Motor neuron (in vitro differentiated cells): ENCODE data around the gene ABI3BP. TPM values are rescaled to one million over a fixed set of nuclear protein-coding genes. Genes with fewer than 3 reads are reported as not detected.
A peak's percentile ranks its signal among the peaks of the same experiment; 100 is the strongest.
"Not testable (repeated sequence)": the region's sequence is repeated elsewhere in the genome, so short reads cannot be mapped to it uniquely, and the experiment has no call there.

Experiments used
- ATAC-seq, 8 experiments: fragments of 200-7000 bp; cut with Tn5 transposase; replicated peaks in 6 of 8; 2 replicates each; pipeline ENCODE4 v1.8.0; 2021; ENCODE audit warnings: mild to moderate bottlenecking in 8 of 8, moderate library complexity in 8 of 8
- H3K27ac ChIP-seq, 2 donors: fragments of 250-450 bp; sonication (Bioruptor Pico); 2 replicates each; pipeline ENCODE4 v1.9.0; 2021; ENCODE audit warnings: antibody characterized with exemption in 2 of 2, mild to moderate bottlenecking in 2 of 2, moderate library complexity in 1 of 2
- H3K4me1 ChIP-seq, 2 donors: fragments of 250-450 bp; sonication (Bioruptor Pico); replicated peaks in 1 of 2; 2 replicates each; pipeline ENCODE4 v1.6.1; 2021; ENCODE audit warnings: antibody characterized with exemption in 2 of 2, mild to moderate bottlenecking in 2 of 2, moderate library complexity in 1 of 2
- H3K4me3 ChIP-seq, 5 donors: fragments of 250-450 bp; sonication (Bioruptor Pico); 2 replicates each; pipeline ENCODE4 v1.9.0; 2021; ENCODE audit warnings: antibody characterized with exemption in 5 of 5, mild to moderate bottlenecking in 5 of 5, moderate library complexity in 4 of 5
- WGBS, 10 experiments: fragments of 450-650 bp; shearing (Covaris generic); methylation state at CpG; one replicate each; pipeline ENCODE4 v1.0.0; 2022; 5-methylcytosine and 5-hydroxymethylcytosine counted together
- in situ Hi-C, 9 experiments: fragments of 400-800 bp; cut with MboI; loops; one replicate each; pipeline ENCODE4 v1.15.0; 2021; ENCODE audit warnings: low sequenced_read_pairs in 9 of 9, low pct_unique_long_range_greater_than_20kb in 2 of 9; ENCODE audit not compliant: unreplicated experiment in 9 of 9
- total RNA-seq, 8 experiments: library from RNA; unstranded; fragments of 300-600 nt; gene quantifications; 2 replicates each; pipeline versions ENCODE4 v1.2.3 to v1.2.4, GENCODE V29; 2022

The ABI3BP gene
- total RNA-seq, 8 experiments from 2014 or later, result 1.0 to 8.1 (median 2.3) TPM

DNA sequence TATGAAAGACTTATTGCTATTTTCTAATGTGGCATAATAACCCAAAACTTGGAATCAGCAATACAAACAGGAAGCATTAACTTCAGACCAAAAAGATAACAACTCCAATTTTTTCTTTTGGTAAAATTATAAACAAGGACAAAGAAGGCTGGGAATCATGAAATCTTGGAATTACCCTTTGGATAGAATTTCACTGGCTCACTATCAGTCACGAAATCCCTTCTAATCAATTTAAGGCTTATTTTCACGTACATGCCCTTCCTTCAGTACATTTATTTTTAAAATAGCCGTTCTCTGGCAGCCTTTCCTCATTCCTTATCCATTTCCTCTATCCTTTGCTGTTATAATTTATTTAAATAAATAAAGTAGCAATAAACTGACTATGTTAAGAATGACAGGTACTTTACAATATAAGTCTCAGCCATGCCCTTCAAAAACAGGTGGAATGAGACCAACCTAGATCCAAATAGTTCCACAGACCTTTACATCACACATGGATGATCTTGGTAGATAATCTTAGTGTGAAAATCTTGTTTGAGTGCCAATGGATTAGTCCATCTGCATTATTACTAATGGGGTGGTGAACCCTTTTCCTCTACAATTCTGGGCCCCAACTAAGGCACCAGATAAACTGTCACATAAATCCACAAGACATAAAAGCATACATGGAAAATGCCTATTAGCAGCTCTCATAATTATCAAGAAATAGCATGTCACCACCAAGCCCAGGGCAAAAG lies 38.9 kb downstream of the ABI3BP start:
- in situ Hi-C loops, result no loop called here
- Histone ChIP-seq H3K4me1 (no peaks in the 10 kb centered on the region), H3K4me3 (no peak overlapping the region), H3K27ac (no peak overlapping the region)
- WGBS, 10 experiments, result 27 to 100% (median 81%) methylated on average over 1 to 3 of the region's 3 CpGs
- no peak for ATAC-seq

DNA sequence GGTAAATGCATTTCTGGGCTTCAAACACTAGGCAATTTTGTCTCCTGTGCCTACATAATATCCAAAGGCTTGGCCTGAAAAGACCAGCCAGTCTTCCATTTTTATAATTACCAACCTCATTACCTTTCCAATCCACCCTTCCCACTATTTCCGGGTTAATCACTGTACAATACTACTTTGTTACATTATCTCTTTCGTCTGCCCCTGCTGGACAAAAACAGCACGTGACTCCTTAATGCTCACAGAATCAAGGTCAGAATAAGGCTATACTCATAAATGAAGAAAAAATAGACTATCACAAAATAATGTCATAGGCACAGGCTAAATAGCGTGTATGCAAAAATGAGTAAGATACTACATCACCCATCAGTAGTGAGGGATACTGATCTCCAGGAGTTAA lies 40.1 kb downstream of the ABI3BP start:
- Histone ChIP-seq H3K4me3 (no peak overlapping the region), H3K4me1 (no peaks in the 10 kb centered on the region), H3K27ac (no peak overlapping the region)
- no peak for ATAC-seq
- in situ Hi-C loops, result no loop called here
- 57 to 100% (median 80%) methylated on average over 3 to 4 of the region's 4 CpGs; no CpG with 5 or more reads in 2 of the 10 experiments for WGBS, 10 experiments

DNA sequence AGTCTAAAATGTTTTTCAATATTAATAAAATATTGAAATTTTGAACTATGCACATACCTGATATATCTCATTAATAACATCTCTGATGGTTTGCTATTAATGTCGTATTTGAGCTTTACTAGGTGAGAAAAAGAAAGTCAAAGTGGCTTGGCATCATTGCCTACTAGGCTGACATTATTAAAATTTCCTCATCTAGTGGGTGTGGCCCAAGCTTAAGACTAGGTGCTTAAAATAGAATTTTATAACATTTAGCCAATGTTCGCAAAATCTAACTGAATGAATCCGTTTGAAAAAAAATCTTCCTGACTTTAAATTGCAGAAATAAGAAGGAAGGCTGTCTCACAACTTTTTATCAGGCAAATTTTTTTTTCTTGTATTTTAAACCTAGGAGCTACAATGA lies 46.1 kb downstream of the ABI3BP start:
- H3K4me3 ChIP-seq, result no peak overlapping the region
- no peaks in the 10 kb centered on the region for H3K4me1 ChIP-seq
- in situ Hi-C loops, result no loop called here
- WGBS, 10 experiments, result 0 to 97% (median 69%) methylated on average over 1 to 3 of the region's 3 CpGs
- no peak overlapping the region for H3K27ac ChIP-seq
- no peak for ATAC-seq

- H3K4me3 ChIP-seq, in situ Hi-C loops, ATAC-seq, H3K27ac ChIP-seq, H3K4me1 ChIP-seq: not testable (repeated sequence)
- WGBS, 10 experiments, result 58 to 100% (median 92%) methylated on average over 1 to 2 of the region's 2 CpGs; no CpG with 5 or more reads in 3 of the 10 experiments
Measured at GRCh38 chr3:100946096-100946495, 47.1 kb downstream of the ABI3BP start.

DNA sequence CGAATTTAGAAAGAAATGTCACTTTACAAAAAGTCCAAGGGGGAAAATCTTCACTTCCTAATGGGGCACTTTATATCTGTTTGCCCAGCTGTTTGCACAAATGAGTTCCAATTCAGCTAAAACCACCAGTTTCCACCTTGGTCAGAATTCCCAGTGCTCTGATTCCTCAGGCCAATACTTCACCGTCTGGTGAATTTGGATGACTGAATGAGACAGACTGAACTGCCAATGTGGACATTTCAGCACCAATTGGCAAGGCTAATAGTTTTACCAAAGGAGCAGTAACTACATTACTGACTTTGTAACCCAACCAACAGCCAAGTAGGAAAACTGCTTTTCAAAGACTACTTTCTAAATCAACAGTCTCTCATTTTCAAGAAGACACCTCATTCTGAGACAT lies 51.8 kb downstream of the ABI3BP start:
- no peaks in the 10 kb centered on the region for H3K4me1 ChIP-seq
- 0 to 100% (median 86%) methylated on average over 1 to 2 of the region's 2 CpGs; no CpG with 5 or more reads in 2 of the 10 experiments for WGBS, 10 experiments
- in situ Hi-C loops, result no loop called here
- H3K4me3 ChIP-seq, result no peak overlapping the region
- no peak for ATAC-seq
- no peak overlapping the region for H3K27ac ChIP-seq

DNA sequence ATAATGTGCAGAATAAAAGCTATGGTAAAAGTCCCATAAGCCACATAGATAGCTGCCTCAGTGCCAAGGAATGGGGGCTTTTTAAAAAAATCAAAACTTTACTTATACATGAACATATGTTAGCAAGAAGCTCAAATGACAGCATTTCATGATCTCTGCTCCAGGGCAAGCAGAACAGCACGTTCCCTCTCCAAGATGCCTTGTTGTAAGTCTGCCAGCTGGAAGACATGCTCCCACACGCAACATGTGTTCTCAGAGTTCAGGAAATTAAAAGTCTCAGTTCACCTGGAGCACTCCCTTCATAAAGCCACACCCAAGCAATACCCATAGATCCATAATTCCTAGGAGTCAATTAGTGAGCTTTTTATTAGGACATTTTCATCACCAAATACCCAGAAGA lies 52.2 kb downstream of the ABI3BP start:
- ATAC-seq, result no peak
- H3K4me3 ChIP-seq, result no peak overlapping the region
- 50 to 94% (median 74%) methylated on average over 2 of the region's 2 CpGs; no CpG with 5 or more reads in 3 of the 10 experiments for WGBS, 10 experiments

GRCh38 chr3:100936931-100937330 lies 56.3 kb downstream of the ABI3BP start:
- H3K4me3 ChIP-seq, result no peak overlapping the region
- 6 to 93% (median 48%) methylated on average over 1 of the region's 1 CpG; no CpG with 5 or more reads in 2 of the 10 experiments for WGBS, 10 experiments
- ATAC-seq, result no peak
- in situ Hi-C loops, result no loop called here
- H3K27ac ChIP-seq, result no peak overlapping the region
- no peaks in the 10 kb centered on the region for H3K4me1 ChIP-seq

More for the DNA sequence above, 52.2 kb downstream of the ABI3BP start:
- H3K27ac ChIP-seq, result no peak overlapping the region
- no peaks in the 10 kb centered on the region for H3K4me1 ChIP-seq
- in situ Hi-C loops, result no loop called here

DNA sequence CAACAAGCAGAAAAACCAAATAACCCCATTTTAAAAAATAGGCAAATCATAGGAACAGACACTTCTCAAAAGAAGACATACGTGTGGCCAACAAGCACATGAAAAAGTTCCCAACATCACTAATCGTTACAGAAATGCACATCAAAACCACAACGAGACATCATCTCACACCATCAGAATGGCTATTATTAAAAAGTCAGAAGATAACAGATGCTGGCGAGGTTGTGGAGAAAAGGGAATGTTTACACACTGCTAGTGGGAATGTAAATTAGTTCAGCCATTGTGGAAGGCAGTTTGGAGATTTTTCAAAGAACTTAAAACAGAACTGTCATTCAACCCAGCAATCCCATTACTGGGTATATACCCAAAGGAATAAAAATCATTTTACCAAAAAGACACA lies 60.7 kb downstream of the ABI3BP start:
- Histone ChIP-seq H3K4me1 (no peaks in the 10 kb centered on the region), H3K4me3 (no peak overlapping the region), H3K27ac (no peak overlapping the region)
- in situ Hi-C loops, result no loop called here
- ATAC-seq, result no peak
- WGBS, 10 experiments, result 35 to 93% (median 70%) methylated on average over 2 to 4 of the region's 4 CpGs; no CpG with 5 or more reads in 2 of the 10 experiments

DNA sequence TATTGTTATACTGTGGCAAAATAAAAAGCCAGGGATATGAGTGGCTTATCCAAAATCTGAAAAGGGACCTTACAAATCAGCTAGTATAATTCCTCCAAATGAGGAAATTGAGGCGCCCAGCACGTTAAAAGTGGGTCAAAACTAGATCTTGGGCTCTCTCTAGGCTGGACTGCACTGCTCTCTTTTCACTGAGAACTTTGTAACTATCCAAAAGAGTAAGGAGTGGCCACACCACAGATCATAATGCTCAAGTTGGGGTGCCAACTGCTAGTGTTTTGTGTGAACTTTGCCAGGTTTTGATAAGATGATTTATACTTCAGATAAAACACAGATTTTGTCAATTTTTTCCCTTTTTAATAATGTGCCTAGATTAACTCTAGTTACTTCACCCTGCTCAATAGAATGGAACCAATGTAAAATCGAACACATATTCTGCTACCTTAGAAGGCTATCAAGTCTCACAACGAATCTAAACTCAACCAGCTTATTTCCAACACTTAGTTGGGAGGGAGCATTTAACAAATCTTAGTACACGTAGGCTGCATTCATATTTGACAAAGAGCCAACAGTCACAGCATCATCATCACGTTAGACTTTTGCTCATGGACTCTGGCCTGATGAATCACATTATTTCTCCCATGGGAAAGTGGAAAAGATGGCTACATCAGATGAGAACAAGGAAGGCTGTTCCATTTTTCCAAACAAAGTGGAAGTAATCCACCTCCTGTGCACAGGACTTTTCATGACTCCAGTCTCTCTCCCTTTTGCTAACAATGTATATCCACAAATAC lies 64.4 kb downstream of the ABI3BP start:
- in situ Hi-C loops, result no loop called here

GRCh38 chr3:100927775-100928174 lies 65.4 kb downstream of the ABI3BP start:
- ATAC-seq, result no peak
- H3K4me1 ChIP-seq, result no peaks in the 10 kb centered on the region
- in situ Hi-C loops, result no loop called here
- no peak overlapping the region for H3K4me3 ChIP-seq
- H3K27ac ChIP-seq, result no peak overlapping the region

More for the DNA sequence above, 64.4 kb downstream of the ABI3BP start:
- WGBS, 10 experiments, result 0 to 100% (median 55%) methylated on average over 2 to 6 of the region's 6 CpGs
- no peak overlapping the region for H3K4me3 ChIP-seq
- H3K4me1 ChIP-seq, result no peaks in the 10 kb centered on the region
- ATAC-seq, result peak in 1 of 8 experiments; percentile 45
- no peak overlapping the region for H3K27ac ChIP-seq

DNA sequence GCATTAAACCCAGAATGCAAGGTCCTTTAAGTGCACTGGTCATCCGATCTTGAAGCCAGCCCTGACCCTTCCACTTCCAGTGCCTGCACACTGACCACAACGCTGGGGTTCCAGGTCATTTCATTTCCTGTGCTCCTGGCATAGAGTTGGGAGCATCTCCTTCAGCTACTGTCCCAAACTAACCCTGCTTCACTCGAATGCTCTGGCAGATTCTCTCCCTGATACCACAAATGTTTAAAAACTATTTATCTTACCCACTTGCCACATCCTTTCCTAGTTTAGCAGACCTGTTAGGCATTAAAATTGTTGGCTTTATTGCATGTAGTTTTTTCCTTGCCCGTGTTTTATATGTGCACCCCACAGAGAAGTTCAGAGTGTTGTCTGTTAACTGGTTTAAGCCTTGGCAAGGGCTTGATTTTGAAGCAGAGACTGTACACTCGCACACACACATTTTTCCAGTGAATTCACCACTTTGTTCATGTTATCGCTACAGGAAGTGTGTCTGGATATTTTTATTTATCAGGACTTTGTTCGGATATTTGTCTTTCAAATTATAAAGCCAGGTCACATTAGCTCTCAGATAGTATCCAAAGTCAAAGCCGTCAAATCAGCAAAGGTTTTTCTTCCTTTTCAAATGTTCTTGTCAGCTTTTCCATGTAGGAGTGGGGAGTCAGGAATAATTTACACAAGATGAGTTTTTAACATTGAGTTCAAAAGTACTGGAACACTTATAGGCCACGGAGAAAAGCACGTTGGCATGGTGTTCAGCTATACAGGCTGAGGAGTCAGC lies 77.3 kb downstream of the ABI3BP start:
- no peak overlapping the region for H3K27ac ChIP-seq
- in situ Hi-C loops, result no loop called here
- WGBS, 10 experiments, result 12 to 91% (median 72%) methylated on average over 3 to 9 of the region's 10 CpGs
- no peaks in the 10 kb centered on the region for H3K4me1 ChIP-seq
- no peak overlapping the region for H3K4me3 ChIP-seq
- no peak for ATAC-seq

DNA sequence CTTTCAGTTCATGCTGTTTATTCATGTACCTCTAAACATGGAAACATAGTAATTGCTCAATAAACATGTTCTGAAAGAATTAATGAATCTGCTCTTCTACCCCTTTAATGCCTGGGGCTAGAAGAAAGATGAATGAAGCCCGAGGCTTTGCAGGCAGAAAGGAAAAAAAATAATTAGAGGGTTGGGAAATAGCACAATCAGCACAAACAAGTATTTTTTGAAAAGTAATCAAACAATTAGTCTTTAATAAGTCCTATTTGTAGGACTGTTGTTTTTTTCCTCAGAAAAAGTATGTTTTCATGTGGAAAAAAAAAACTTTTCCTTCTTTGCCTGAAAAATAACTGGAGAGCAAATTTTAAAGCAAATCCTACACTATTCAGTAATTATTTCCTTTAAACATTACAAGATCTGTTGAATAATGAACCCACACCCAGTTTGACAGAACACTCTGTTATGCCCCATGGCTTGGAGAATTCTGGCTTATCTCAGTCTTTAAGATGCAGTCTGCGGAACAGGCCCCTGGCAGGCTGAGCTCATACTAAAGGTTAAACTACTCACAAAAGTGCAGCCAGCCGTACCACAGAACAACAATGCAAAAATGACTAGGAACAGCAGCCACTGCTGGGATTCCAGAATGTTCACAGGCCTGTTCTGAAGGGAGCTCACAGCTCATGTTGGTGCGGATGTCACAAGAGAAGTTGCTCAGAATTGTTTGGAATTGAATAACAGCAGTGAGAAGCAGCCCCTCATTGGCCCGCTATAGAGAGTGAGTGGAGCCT lies 79.2 kb downstream of the ABI3BP start:
- H3K4me1 ChIP-seq, result no peaks in the 10 kb centered on the region
- WGBS, 10 experiments, result 0 to 100% (median 69%) methylated on average over 1 to 5 of the region's 5 CpGs; no CpG with 5 or more reads in 1 of the 10 experiments
- H3K4me3 ChIP-seq, result no peak overlapping the region
- H3K27ac ChIP-seq, result no peak overlapping the region
- in situ Hi-C loops, result no loop called here
- ATAC-seq, result peak in 4 of 8 experiments; percentile 41 to 55 (median 45)
